SJSA1 (cell line): ENCODE measurements around the gene PELI1. TPM values are rescaled to one million over a fixed set of nuclear protein-coding genes. Genes with fewer than 3 reads are reported as not detected.
A peak's percentile ranks its signal among the peaks of the same experiment; 100 is the strongest.
"Not testable (repeated sequence)": the region's sequence is repeated elsewhere in the genome, so short reads cannot be mapped to it uniquely, and the experiment has no call there.

Experiments
- DNase-seq, 2 experiments: peaks; one replicate each; pipeline ENCODE4 v3.0.0-alpha.2; 2015 to 2020; ENCODE audit warnings: low spot score in 2 of 2, low read depth in 1 of 2
- H3K27ac ChIP-seq: fragments of 250-450 bp; sonication (Bioruptor Pico); 2 replicates; pipeline ENCODE4 v1.5.1; 2020; ENCODE audit warnings: mild to moderate bottlenecking, moderate library complexity
- H3K27me3 ChIP-seq: fragments of 250-450 bp; sonication (Bioruptor Pico); replicated peaks from 2 replicates; pipeline ENCODE4 v1.5.1; 2020; ENCODE audit warnings: mild to moderate bottlenecking, moderate library complexity
- H3K36me3 ChIP-seq: fragments of 250-450 bp; sonication (Bioruptor Pico); 2 replicates; pipeline ENCODE4 v1.5.1; 2020; ENCODE audit warnings: mild to moderate bottlenecking
- H3K4me1 ChIP-seq: fragments of 250-450 bp; sonication (Bioruptor Pico); replicated peaks from 2 replicates; pipeline ENCODE4 v1.6.1; 2021; ENCODE audit warnings: mild to moderate bottlenecking
- H3K4me3 ChIP-seq: fragments of 250-450 bp; sonication (Bioruptor Pico); 2 replicates; pipeline ENCODE4 v1.5.1; 2020; ENCODE audit warnings: mild to moderate bottlenecking
- H3K9me3 ChIP-seq: fragments of 250-450 bp; sonication (Bioruptor Pico); replicated peaks from 2 replicates; pipeline ENCODE4 v1.5.1; 2020; ENCODE audit warnings: mild to moderate bottlenecking
- total RNA-seq: library from RNA; depleted of rRNA; stranded (reverse); fragments of >200 nt; shearing (Covaris generic); gene quantifications from 2 replicates; pipeline ENCODE4 v1.2.3, GENCODE V29; 2014

PELI1 gene
- total RNA-seq, 1 experiment from 2014 or later = 10.4 TPM

DNA sequence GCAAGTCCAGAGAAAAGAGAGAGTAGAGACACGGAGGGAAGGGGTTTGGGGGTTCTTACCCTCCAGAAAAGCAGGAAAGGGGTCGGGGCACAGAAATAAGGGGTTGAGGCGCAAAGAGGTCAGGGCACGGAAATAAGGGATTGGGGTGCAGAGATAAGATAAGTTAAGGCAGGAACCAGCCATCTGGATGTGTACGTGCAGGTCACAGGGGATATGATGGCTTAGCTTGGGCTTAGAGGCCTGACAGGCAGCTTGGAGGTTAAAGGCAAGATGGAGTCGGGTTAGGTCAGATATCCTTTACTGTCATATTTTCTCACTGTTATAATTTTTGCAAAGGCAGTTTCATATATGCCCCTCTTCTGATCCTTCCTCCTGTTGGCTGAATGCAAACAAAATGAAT is 64.5 kb downstream of the PELI1 start:
- H3K4me1 ChIP-seq = not testable (repeated sequence)

DNA sequence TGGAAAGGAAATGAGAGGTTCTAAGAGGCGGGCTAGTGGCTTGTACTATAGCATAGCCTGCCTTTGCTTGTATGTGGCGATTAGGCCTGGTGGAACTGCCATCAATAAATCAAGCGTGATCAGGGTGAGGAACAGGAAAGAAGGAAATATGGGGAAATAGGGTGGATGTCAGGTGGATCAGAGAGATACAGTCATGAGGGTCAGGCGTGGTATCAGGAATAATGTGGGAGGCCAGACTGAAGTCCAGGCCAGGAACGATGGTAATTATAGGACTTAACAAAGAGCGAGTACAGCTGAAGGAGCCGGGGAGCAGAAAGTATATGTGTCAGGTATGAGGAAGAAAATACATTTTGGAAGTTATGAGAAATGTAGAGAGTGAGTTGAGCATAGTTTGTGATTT is 67.4 kb downstream of the PELI1 start:
- H3K27ac ChIP-seq, H3K36me3 ChIP-seq, H3K27me3 ChIP-seq, H3K4me3 ChIP-seq, H3K4me1 ChIP-seq, H3K9me3 ChIP-seq, DNase-seq: not testable (repeated sequence)

More for the DNA sequence above, 64.5 kb downstream of the PELI1 start:
- not testable (repeated sequence) for H3K4me3 ChIP-seq, H3K27me3 ChIP-seq, H3K36me3 ChIP-seq, DNase-seq, H3K27ac ChIP-seq, H3K9me3 ChIP-seq

- DNase-seq, H3K4me1 ChIP-seq, H3K27ac ChIP-seq, H3K27me3 ChIP-seq, H3K4me3 ChIP-seq, H3K9me3 ChIP-seq, H3K36me3 ChIP-seq: not testable (repeated sequence)
Observed at GRCh38 chr2:64074616-64075015, 69.6 kb downstream of the PELI1 start.

GRCh38 chr2:64067326-64067725 is 76.9 kb downstream of the PELI1 start:
- H3K9me3 ChIP-seq = no peaks in the 10 kb centered on the region
- no peak for DNase-seq
- H3K36me3 ChIP-seq = no peaks in the 10 kb centered on the region
- H3K4me1 ChIP-seq = peaks cover 10% of the 10 kb centered on the region
- no peak overlapping the region for H3K4me3 ChIP-seq
- H3K27me3 ChIP-seq = no peaks in the 10 kb centered on the region
- H3K27ac ChIP-seq = no peak overlapping the region

- H3K4me1 ChIP-seq = peaks cover 10% of the 10 kb centered on the region
- DNase-seq = no peak
- no peak overlapping the region for H3K4me3 ChIP-seq
- no peaks in the 10 kb centered on the region for H3K36me3 ChIP-seq
- H3K9me3 ChIP-seq = no peaks in the 10 kb centered on the region
- H3K27ac ChIP-seq = no peak overlapping the region
- no peaks in the 10 kb centered on the region for H3K27me3 ChIP-seq
Observed at GRCh38 chr2:64065516-64065915, 78.7 kb downstream of the PELI1 start.

DNA sequence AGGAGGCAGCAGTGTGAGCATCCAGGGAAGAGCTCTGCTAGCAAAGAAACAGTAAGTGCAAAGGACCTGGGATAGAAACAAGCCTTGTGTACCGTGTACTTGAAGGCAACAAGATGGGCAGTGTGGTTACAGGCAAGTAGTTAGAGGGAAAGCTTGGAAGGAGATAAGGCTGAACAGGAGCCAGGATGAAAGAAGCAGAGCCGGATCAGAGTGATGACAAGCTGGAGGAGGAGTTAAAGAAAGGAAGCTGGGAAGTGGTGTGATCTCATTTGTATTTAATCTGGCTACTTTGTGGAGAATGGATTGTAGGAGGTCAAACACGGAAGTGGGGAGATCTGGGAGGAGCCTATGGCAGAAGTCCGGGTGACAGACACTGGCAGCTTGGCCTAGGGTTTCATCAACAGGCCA is 80.3 kb downstream of the PELI1 start:
- peaks cover 10% of the 10 kb centered on the region for H3K4me1 ChIP-seq
- H3K27ac ChIP-seq = no peak overlapping the region
- no peaks in the 10 kb centered on the region for H3K36me3 ChIP-seq
- H3K9me3 ChIP-seq = no peaks in the 10 kb centered on the region
- H3K4me3 ChIP-seq = no peak overlapping the region
- DNase-seq = no peak
- no peaks in the 10 kb centered on the region for H3K27me3 ChIP-seq

GRCh38 chr2:64063454-64063853 is 80.8 kb downstream of the PELI1 start:
- no peak for DNase-seq
- H3K36me3 ChIP-seq = no peaks in the 10 kb centered on the region
- H3K27me3 ChIP-seq = no peaks in the 10 kb centered on the region
- peaks cover 10% of the 10 kb centered on the region for H3K4me1 ChIP-seq
- H3K27ac ChIP-seq = no peak overlapping the region
- no peak overlapping the region for H3K4me3 ChIP-seq
- H3K9me3 ChIP-seq = no peaks in the 10 kb centered on the region

- DNase-seq = no peak
- Histone ChIP-seq H3K9me3 (no peaks in the 10 kb centered on the region), H3K27me3 (no peaks in the 10 kb centered on the region), H3K4me3 (no peak overlapping the region), H3K36me3 (no peaks in the 10 kb centered on the region), H3K4me1 (peaks cover 10% of the 10 kb centered on the region), H3K27ac (no peak overlapping the region)
Observed at GRCh38 chr2:64062840-64063239, 81.4 kb downstream of the PELI1 start.

DNA sequence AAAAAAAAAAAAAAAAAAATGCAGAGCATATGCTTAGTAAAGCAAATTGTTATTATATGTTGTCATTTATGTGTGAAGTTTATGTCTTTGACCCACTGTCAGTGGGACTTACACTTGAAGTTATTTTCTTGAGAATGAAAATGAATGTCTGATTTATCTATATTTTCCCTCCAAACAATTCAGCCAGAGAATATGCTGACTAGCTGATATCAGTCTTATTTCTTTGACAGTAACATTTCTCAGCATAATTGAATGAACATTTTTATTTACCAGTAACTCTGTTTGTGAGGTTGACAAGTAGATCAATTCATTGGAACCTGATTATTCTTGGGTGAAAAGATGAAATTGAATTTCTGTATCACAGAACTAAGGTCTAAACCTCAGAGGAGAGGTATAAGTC is 85.0 kb downstream of the PELI1 start:
- no peak for DNase-seq
- Histone ChIP-seq H3K9me3 (no peaks in the 10 kb centered on the region), H3K36me3 (no peaks in the 10 kb centered on the region), H3K4me1 (peaks cover 6% of the 10 kb centered on the region), H3K27ac (no peak overlapping the region), H3K4me3 (no peak overlapping the region), H3K27me3 (no peaks in the 10 kb centered on the region)

DNA sequence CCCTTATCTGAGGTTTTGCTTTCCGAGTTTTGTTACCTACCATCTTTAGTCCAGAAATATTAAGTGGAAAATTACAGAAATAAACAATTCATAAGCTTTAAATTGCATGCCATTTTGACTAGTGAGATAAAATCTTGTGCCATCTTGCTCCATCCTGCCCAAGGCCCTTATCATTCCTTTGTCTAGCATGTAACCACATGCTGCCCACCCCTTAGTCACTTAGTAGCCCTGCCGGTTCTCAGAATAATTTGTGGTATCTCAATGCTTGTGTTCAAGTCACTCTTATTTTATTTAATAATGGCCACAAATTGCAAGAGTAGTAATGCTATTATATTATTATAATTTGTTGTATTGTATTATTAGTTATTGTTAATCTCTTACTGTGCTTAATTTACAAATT is 88.2 kb downstream of the PELI1 start:
- H3K27ac ChIP-seq = no peak overlapping the region

DNA sequence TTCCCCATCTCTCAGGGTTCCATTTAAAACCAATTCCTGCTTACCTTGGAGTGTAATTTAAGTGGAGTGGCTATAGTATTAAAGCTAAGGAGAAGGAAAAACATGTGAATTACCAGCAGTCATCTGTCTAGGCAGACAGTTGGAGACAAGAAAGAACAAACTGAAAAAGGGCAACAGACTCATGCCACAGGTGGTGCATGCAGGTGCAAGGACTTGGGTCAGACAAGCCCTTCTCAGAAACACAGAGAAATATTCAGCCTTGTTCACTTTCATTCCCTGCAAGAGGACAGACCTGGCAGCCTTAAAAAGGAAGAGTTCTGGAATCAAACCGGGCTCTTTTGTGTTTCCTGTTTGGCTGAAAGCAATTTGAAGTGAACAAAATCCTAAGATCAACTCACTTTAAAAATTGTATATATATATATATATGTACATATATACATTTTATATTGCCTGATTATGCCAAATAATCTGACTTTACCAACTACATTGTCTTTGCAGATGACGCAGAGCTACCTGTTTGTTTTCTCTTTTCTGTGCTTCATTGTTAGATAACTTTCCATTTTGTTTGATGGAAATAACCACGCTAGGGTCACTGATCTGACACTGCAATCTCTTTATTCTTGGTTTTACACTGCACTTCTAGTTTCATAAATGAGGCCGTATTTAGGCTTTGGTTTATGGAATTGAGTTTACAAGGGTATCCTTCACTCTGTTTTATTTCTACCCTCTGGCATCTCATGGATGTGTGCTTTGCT is 89.9 kb downstream of the PELI1 start:
- Histone ChIP-seq H3K4me3 (no peak overlapping the region), H3K27me3 (no peaks in the 10 kb centered on the region), H3K27ac (no peak overlapping the region), H3K4me1 (0 out of 2 replicates have a peak, but pooled peaks cover 2% of the 10 kb centered on the region), H3K36me3 (no peaks in the 10 kb centered on the region), H3K9me3 (no peaks in the 10 kb centered on the region)
- DNase-seq = no peak

More for the DNA sequence above, 88.2 kb downstream of the PELI1 start:
- Histone ChIP-seq H3K4me1 (0 out of 2 replicates have a peak, but pooled peaks cover 2% of the 10 kb centered on the region), H3K27me3 (no peaks in the 10 kb centered on the region), H3K36me3 (no peaks in the 10 kb centered on the region), H3K9me3 (no peaks in the 10 kb centered on the region), H3K4me3 (no peak overlapping the region)
- no peak for DNase-seq

DNA sequence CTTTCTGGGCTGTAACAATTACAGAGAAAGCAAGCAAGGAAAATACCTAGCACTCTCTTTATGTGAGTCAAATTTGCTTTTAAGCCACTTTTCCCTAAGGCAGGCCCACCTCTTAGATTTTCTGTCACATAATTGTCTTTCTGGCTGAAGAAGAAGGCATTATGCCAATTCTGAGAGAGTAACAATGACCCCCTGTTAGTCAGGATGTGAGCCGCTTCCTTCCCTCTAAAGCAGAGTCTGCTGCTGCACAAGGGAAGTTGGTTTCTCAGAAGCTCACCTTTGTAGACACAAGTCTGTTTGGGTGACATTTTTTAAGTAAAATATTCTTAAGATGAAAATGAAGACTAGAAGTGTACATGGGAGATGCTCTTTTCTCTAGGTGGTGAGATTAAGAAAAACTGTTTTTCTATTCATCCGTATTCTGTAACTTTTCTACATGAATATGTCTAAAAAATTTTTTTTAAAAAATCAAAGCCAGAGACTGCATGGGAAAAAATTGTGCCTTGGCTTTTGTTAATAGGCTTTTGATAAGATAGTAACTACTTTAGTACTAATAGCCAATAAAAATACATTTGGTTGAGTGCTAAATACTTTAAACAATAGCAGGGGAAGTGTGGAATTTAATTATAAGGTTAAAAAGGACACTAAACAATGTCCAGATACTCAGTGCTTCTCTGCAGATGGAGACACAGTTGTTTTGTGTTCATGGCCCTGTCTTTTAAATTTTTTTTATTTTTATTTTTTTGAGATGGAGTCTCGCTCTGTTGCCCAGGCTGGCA is 91.6 kb downstream of the PELI1 start:
- 0 out of 2 replicates have a peak, but pooled peaks cover 2% of the 10 kb centered on the region for H3K4me1 ChIP-seq
- no peaks in the 10 kb centered on the region for H3K36me3 ChIP-seq
- DNase-seq = peak in 1 of 2 experiments; percentile 3
- H3K27ac ChIP-seq = no peak overlapping the region
- H3K4me3 ChIP-seq = no peak overlapping the region
- no peaks in the 10 kb centered on the region for H3K9me3 ChIP-seq
- H3K27me3 ChIP-seq = no peaks in the 10 kb centered on the region

DNA sequence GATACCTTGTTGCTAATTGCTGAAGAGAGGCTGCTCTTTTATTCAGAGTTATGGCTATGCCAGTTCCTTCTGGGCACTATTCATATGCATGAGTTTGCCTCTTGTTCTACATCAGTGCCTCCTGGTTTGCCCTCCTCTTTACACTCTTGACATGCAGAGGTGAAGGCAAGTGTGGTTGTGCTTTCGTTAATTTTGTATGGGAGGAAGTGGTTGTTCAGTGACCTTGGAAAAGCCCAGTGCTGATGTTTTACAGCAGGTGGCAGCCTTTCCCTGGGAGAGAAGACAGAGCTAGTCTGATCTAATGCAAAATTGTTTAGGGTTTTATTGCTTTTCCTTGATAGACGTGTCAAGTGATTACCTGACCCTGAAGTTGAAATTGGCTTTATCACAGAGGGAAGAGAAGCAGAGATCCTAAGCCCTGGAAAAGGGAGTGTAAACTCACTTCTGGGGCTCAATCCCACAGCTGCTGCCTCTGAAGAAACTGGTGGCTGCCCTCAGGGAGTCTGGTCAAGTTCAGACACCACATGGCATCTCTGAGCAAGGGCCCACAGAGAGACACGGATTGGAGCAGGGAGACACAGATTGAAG is 94.5 kb downstream of the PELI1 start:
- Histone ChIP-seq H3K27me3 (no peaks in the 10 kb centered on the region), H3K36me3 (no peaks in the 10 kb centered on the region), H3K4me1 (0 out of 2 replicates have a peak, but pooled peaks cover 2% of the 10 kb centered on the region), H3K27ac (no peak overlapping the region), H3K9me3 (no peaks in the 10 kb centered on the region), H3K4me3 (no peak overlapping the region)
- DNase-seq = peak; percentile 57 to 60

DNA sequence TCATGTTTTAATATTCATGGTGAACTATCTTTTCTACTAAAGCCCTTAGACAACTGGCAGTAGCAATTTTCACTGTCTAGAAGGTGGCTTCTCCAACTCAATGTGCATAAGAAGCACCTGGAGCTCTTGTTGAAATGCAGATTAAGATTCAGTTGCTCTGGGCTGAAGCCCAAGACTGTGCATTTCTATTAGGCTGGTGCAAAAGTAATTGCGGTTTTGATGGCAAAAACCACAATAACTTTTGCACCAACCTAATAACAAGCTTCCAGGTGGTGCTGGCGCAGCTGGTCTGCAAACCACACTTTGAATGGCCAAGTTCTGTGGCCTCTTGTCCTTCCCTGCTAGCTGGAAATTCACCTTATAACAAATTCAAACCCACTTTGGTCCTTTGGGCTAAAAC is 98.3 kb downstream of the PELI1 start:
- H3K27ac ChIP-seq = no peak overlapping the region

More for the DNA sequence above, 98.3 kb downstream of the PELI1 start:
- H3K4me1 ChIP-seq = no peaks in the 10 kb centered on the region
- H3K36me3 ChIP-seq = no peaks in the 10 kb centered on the region
- no peaks in the 10 kb centered on the region for H3K9me3 ChIP-seq
- no peak for DNase-seq
- no peaks in the 10 kb centered on the region for H3K27me3 ChIP-seq
- no peak overlapping the region for H3K4me3 ChIP-seq
